Hepatocyte (in vitro differentiated cells): ENCODE data around the gene TM9SF1. TPM values are rescaled to one million over a fixed set of nuclear protein-coding genes. Genes with fewer than 3 reads are reported as not detected.
A peak's percentile ranks its signal among the peaks of the same experiment; 100 is the strongest.

Experiments used
- DNase-seq: peaks from one replicate; pipeline ENCODE4 v3.0.0-alpha.2; 2016; ENCODE audit warnings: low spot score
- H2AFZ ChIP-seq: fragments of 200-600 bp; sonication (generic); 2 replicates; pipeline ENCODE4 v1.6.0; 2016; ENCODE audit warnings: antibody characterized with exemption, mild to moderate bottlenecking
- H3K27ac ChIP-seq: fragments of 200-600 bp; sonication (generic); 2 replicates; pipeline ENCODE4 v1.5.1; 2016; ENCODE audit warnings: mild to moderate bottlenecking
- H3K27me3 ChIP-seq: fragments of 200-600 bp; sonication (generic); 2 replicates; pipeline ENCODE4 v1.6.1; 2016
- H3K36me3 ChIP-seq: fragments of 200-600 bp; sonication (generic); replicated peaks from 2 replicates; pipeline ENCODE4 v1.5.1; 2016; ENCODE audit warnings: low read depth; ENCODE audit not compliant: insufficient read depth
- H3K4me1 ChIP-seq: fragments of 200-600 bp; sonication (generic); 2 replicates; pipeline ENCODE4 v1.5.1; 2016; ENCODE audit warnings: mild to moderate bottlenecking, moderate library complexity; ENCODE audit not compliant: insufficient read depth
- H3K4me2 ChIP-seq: fragments of 200-600 bp; sonication (generic); 2 replicates; pipeline ENCODE4 v1.6.0; 2016
- H3K4me3 ChIP-seq: fragments of 200-600 bp; sonication (generic); 2 replicates; pipeline ENCODE4 v1.5.1; 2016; ENCODE audit warnings: mild to moderate bottlenecking
- H3K79me2 ChIP-seq: fragments of 200-600 bp; sonication (generic); 2 replicates; pipeline ENCODE4 v1.6.0; 2017; ENCODE audit warnings: mild to moderate bottlenecking
- H3K9me2 ChIP-seq: fragments of 200-600 bp; sonication (generic); replicated peaks from 2 replicates; pipeline ENCODE4 v1.6.0; 2017; ENCODE audit warnings: mild to moderate bottlenecking; ENCODE audit not compliant: insufficient read depth
- H3K9me3 ChIP-seq: fragments of 200-600 bp; sonication (generic); 2 replicates; pipeline ENCODE4 v1.5.1; 2016; ENCODE audit warnings: low read depth, mild to moderate bottlenecking
- H4K20me1 ChIP-seq: fragments of 200-600 bp; sonication (generic); 2 replicates; pipeline ENCODE4 v1.6.0; 2016; ENCODE audit warnings: mild to moderate bottlenecking; ENCODE audit not compliant: insufficient read depth, poor library complexity, severe bottlenecking
- EZH2 ChIP-seq: fragments of 200-600 bp; sonication (generic); IDR thresholded peaks from 2 replicates; pipeline ENCODE4 v1.6.1; 2016; ENCODE audit warnings: antibody characterized with exemption, mild to moderate bottlenecking, borderline replicate concordance
- EZH2phosphoT487 ChIP-seq: fragments of 200-600 bp; sonication (generic); IDR thresholded peaks from one replicate; pipeline ENCODE4 v1.6.1; 2018; ENCODE audit warnings: antibody characterized with exemption, mild to moderate bottlenecking, low read depth, moderate library complexity; ENCODE audit not compliant: unreplicated experiment, severe bottlenecking
- WGBS: methylation state at CpG from one replicate; pipeline ENCODE4 v1.1.6; 2016; ENCODE audit warnings: low lambda C conversion rate; ENCODE audit errors: missing lambda C conversion rate; 5-methylcytosine and 5-hydroxymethylcytosine counted together
- polyA plus RNA-seq: library from polyadenylated mRNA; unstranded; fragments of >200 nt; fragmentation: Nextera tagmentation; extraction: Ambion mirVana; gene quantifications from 2 replicates; pipeline ENCODE4 v1.2.1, GENCODE V29; 2016
- total RNA-seq: library from RNA; depleted of rRNA; stranded (reverse); fragments of >200 nt; gene quantifications from 2 replicates; pipeline ENCODE4 v1.2.3, GENCODE V29; 2014
- TF ChIP-seq, protein P1 (sequence below): fragments of 200-600 bp; sonication (generic); IDR thresholded peaks from 2 replicates; pipeline ENCODE4 v1.5.1; 2016; ENCODE audit warnings: antibody characterized with exemption, mild to moderate bottlenecking; ENCODE audit not compliant: poor library complexity

The TM9SF1 gene
- total and polyA plus RNA-seq, 2 experiments from 2014 or later: 68.1 to 84.0 TPM

DNA sequence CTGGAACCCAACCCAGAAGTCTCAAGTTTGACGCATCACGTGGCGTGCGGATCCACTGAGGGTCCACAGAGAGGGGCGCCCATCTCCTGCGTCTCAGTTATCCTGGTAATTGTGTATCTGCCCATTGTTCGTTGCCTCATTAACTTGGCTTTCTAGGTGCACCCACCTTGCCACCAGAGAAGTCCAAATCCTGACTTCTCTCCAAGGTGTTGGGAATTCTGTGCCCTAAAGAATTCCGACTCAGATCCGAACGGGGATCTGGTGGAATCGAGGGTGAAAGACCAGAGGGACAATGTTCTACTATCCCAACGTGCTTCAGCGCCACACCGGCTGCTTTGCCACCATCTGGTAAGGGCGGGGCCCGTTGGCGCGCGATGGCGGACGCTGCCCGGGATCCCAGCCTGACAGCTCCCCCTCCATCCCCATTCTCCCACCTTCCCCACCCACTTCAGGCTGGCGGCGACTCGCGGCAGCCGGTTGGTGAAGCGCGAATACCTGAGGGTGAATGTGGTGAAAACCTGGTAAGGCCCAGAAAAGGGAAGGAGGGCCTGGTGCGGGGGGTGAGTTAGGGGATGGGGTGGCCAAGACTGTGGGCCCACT lies 22.9 kb downstream of the TM9SF1 start:
- Histone ChIP-seq H3K36me3 (peaks cover 2% of the 10 kb centered on the region), H3K9me3 (no peaks in the 10 kb centered on the region), H4K20me1 (no peaks in the 10 kb centered on the region), H3K27ac (peak overlapping the region; percentile 71), H3K4me2 (peak overlapping the region; percentile 81), H2AFZ (peak overlapping the region; percentile 16), H3K27me3 (no peaks in the 10 kb centered on the region), H3K4me1 (peaks cover 5% of the 10 kb centered on the region), H3K4me3 (peak overlapping the region; percentile 11), H3K9me2 (no peaks in the 10 kb centered on the region), H3K79me2 (peaks cover 27% of the 10 kb centered on the region)
- no peak for TF ChIP-seq EZH2phosphoT487
- TF ChIP-seq, protein P1, sequence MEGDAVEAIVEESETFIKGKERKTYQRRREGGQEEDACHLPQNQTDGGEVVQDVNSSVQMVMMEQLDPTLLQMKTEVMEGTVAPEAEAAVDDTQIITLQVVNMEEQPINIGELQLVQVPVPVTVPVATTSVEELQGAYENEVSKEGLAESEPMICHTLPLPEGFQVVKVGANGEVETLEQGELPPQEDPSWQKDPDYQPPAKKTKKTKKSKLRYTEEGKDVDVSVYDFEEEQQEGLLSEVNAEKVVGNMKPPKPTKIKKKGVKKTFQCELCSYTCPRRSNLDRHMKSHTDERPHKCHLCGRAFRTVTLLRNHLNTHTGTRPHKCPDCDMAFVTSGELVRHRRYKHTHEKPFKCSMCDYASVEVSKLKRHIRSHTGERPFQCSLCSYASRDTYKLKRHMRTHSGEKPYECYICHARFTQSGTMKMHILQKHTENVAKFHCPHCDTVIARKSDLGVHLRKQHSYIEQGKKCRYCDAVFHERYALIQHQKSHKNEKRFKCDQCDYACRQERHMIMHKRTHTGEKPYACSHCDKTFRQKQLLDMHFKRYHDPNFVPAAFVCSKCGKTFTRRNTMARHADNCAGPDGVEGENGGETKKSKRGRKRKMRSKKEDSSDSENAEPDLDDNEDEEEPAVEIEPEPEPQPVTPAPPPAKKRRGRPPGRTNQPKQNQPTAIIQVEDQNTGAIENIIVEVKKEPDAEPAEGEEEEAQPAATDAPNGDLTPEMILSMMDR: no peak
- no peak for TF ChIP-seq EZH2
- 46% methylated on average over 30 of the region's 30 CpGs for WGBS
- no peak for DNase-seq

DNA sequence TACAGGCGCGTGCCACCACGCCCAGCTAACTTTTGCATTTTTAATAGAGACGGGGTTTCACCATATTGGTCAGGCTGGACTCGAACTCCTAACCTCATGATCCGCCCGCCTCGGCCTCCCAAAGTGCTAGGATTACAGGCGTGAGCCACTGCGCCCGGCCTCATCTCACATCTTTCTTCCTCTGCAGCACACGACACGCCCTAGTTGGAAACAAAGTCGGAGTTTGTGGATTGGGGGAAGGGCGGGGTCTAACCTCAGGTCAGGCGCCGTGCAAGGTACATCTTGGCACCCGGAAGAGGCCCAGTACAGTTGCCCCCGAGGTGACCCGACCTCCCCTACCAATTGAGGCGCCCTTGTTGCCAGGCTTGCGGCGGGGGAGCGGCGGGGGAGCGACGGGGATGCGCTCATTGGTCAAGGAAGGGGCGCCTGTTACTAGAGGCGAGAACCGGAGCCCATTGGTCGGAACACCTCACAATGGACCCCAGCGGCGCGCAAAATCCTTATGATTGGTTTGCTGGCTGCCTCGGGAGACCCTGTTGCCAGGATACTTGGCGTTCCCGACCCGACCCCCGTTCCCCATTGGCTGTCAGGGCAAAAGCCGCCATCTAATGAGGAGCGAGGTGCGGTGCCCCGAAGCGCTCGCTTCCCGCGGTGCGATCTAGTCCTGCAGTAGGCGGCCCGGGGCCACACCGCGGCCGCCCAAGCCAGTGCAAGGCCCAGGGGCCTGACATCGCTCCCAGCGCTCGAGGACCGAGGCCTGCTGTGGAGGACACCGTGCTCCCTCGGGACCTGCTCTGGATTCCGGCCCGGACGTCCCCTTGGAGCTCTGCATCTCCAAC lies 23.6 kb downstream of the TM9SF1 start, which contains the start of gene REC8:
REC8 (plus strand) TSS at position 659 of the 839 bp plus-strand sequence. CDS start 473 bp downstream, outside the sequence.
- whole genome bisulfite sequencing: 11% methylated on average over 58 of the region's 63 CpGs
- Histone ChIP-seq H3K9me2 (no peaks in the 10 kb centered on the region), H4K20me1 (no peaks in the 10 kb centered on the region), H2AFZ (peak within 1 kb of the TSS; percentile 16), H3K27me3 (no peaks in the 10 kb centered on the region), H3K4me1 (peaks cover 5% of the 10 kb centered on the region), H3K27ac (peak within 1 kb of the TSS; percentile 71), H3K36me3 (peaks cover 2% of the 10 kb centered on the region), H3K79me2 (peaks cover 25% of the 10 kb centered on the region), H3K9me3 (no peaks in the 10 kb centered on the region), H3K4me3 (peak within 1 kb of the TSS; percentile 11), H3K4me2 (peak within 1 kb of the TSS; percentile 81)
- peak; percentile 95 for DNase-seq
- TF ChIP-seq EZH2: no peak
- TF ChIP-seq EZH2phosphoT487: no peak
- TF ChIP-seq, protein P1: no peak

DNA sequence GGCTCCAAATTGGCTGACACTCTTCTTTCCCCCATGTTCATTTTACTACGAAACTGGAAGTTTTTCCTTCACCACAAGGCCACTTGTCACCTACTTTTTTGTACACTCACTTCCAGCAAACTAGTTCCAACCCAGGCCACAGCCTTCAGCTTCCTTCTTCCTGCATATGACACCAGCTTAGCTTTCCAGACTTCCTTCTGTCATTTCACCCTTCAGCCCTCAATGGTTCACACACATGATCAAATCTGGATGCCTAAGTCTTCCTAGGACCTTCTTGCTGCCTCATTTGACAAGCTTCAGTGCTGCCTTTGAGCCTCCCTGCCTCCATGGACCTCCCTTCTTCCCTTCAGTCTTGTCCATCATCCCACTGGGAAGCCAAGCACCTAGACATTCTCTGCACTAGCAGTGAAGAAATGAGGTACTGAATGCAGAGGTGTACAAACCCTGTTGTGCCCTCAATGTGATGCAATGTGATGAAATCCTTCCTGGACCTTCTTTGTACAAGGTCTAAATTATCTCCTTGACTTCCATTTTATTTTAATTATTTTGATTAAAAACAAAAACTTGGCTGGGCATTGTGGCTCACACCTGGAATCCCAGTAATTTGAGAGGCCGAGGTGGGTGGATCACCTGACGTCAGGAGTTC lies 27.6 kb downstream of the TM9SF1 start:
- no peaks in the 10 kb centered on the region for H3K4me1 ChIP-seq
- no peaks in the 10 kb centered on the region for H3K27me3 ChIP-seq
- DNase-seq: no peak
- no peaks in the 10 kb centered on the region for H3K9me2 ChIP-seq
- peaks cover 16% of the 10 kb centered on the region for H3K79me2 ChIP-seq
- no peaks in the 10 kb centered on the region for H3K9me3 ChIP-seq
- no peak overlapping the region for H2AFZ ChIP-seq
- H3K4me3 ChIP-seq: no peak overlapping the region
- WGBS: 93% methylated on average over 3 of the region's 3 CpGs
- no peak overlapping the region for H3K4me2 ChIP-seq
- TF ChIP-seq EZH2phosphoT487 (no peak), EZH2 (no peak)
- TF ChIP-seq, protein P1: no peak
- H3K27ac ChIP-seq: no peak overlapping the region
- no peaks in the 10 kb centered on the region for H3K36me3 ChIP-seq
- H4K20me1 ChIP-seq: peaks cover 5% of the 10 kb centered on the region
